BJ (cell line): Measurements from ENCODE around the gene PDE8B. TPM values are rescaled to one million over a fixed set of nuclear protein-coding genes. Genes with fewer than 3 reads are reported as not detected.

Experiments
- CTCF ChIA-PET: fragments of 350-600 bp; formaldehyde crosslinking; extraction: SDS; loops from one replicate; lab custom pipeline; 2021; ENCODE audit warnings: antibody characterized with exemption, inconsistent platforms; lab: Yijun Ruan, JAX
- POLR2A ChIA-PET: fragments of 300-600 bp; sonication (Branson Sonifier 250); formaldehyde crosslinking; extraction: SDS; loops from one replicate; lab custom pipeline; 2021; ENCODE audit warnings: antibody characterized with exemption; lab: Charles Lee
- DNase-seq: peaks from one replicate; pipeline ENCODE4 v3.0.0-alpha.2; 2011; ENCODE audit warnings: low read depth
- H3K27me3 ChIP-seq: 2 replicates; pipeline ENCODE4 v1.6.0; 2011; ENCODE audit warnings: low read length; ENCODE audit not compliant: control insufficient read depth, insufficient read depth
- H3K36me3 ChIP-seq: 2 replicates; pipeline ENCODE4 v1.5.1; 2011; ENCODE audit warnings: low read length; ENCODE audit not compliant: control insufficient read depth, insufficient read depth
- H3K4me3 ChIP-seq: 2 replicates; pipeline ENCODE4 v1.5.1; 2011; ENCODE audit warnings: low read depth, mild to moderate bottlenecking, control low read depth, low read length
- polyA plus RNA-seq: library from polyadenylated mRNA; depleted of rRNA; stranded (reverse); fragments of >200 nt; gene quantifications from 2 replicates; pipeline ENCODE4 v1.2.3, GENCODE V29; 2011
- TF ChIP-seq, protein P1 (sequence below): IDR thresholded peaks from 2 replicates; pipeline ENCODE4 v1.5.1; 2011; ENCODE audit warnings: low read depth, mild to moderate bottlenecking, control low read depth, inconsistent platforms, low read length, moderate library complexity; ENCODE audit not compliant: insufficient read depth

The PDE8B gene
- polyA plus RNA-seq, 1 experiment, result 2.2 TPM

DNA sequence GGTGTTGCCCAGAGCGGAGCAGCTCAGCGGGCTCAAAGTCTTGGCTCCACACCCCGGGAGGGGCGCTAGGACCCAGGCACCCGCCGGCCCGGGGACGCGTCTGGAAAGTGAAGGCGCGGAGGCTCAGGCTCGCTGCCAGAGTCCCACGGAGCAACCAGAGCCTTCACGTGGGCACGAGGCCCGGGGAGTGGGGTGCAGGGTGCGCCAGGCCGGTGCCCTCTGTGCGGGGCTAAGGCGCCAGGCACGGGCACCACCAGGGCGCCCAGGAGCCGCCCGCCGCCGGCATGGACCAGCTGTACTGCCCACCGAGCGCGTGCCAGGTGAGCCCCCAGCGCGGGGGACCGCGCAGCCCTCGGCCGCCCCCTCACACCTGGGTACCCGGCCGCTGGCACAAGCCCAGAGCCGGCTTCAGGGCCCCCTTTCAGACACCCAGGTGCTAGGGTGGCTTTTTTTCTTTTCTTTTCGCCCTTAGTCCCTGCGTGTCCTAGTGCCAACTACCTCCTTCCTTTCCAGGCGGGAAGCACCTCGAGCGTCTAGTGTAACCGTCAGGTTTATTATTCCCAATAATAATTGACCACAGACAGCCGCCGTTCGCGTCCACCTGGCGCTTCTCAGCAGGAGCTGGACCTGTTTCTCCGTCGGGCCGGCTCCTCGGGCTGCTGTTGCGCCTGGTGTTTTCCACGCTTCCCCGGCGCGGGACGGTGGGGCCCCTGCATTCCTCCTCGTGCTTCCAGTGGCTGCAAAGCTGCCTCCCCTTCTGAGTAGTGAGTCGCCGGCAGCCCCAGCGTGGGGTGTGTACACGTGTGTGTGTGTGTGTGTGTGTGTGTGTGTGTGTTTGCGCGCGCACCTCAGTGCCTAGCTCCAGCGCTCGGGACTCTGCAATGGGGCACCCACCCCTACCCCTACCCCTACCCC lies 30.1 kb upstream of the PDE8B start:
- H3K27me3 ChIP-seq, result peaks cover 30% of the 10 kb centered on the region
- ChIA-PET CTCF (interaction anchor here (0.6 to 1.4 kb wide), 4 partner anchors 11 to 618 kb away, joined by 3 to 4 read pairs (median 3); no protein-coding TSS in a partner anchor), POLR2A (no interaction called here)
- no peak for DNase-seq
- no peaks in the 10 kb centered on the region for H3K36me3 ChIP-seq
- H3K4me3 ChIP-seq, result peak overlapping the region; percentile 43
- TF ChIP-seq, protein P1, sequence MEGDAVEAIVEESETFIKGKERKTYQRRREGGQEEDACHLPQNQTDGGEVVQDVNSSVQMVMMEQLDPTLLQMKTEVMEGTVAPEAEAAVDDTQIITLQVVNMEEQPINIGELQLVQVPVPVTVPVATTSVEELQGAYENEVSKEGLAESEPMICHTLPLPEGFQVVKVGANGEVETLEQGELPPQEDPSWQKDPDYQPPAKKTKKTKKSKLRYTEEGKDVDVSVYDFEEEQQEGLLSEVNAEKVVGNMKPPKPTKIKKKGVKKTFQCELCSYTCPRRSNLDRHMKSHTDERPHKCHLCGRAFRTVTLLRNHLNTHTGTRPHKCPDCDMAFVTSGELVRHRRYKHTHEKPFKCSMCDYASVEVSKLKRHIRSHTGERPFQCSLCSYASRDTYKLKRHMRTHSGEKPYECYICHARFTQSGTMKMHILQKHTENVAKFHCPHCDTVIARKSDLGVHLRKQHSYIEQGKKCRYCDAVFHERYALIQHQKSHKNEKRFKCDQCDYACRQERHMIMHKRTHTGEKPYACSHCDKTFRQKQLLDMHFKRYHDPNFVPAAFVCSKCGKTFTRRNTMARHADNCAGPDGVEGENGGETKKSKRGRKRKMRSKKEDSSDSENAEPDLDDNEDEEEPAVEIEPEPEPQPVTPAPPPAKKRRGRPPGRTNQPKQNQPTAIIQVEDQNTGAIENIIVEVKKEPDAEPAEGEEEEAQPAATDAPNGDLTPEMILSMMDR, result no peak

DNA sequence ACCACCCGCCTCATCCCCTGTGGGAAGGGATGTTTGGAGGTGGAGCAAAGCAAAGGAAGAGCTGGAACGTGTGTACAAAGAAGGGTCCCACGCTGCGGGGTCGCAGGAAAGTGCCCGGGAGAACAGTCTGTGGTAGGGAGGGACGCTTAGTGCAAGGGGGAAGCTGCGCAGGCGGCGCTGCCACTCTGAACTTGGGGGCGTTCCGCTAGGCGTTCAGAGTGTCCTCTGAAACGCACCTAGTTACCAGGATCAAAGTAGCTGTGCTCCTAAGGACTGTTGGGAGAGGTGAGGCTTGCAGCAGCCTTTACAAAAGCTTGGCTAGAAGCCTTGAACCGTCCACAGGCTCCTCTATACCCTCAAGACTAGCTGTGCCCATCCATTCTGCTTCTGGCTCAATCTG lies 29.3 kb upstream of the PDE8B start:
- CTCF ChIA-PET, result no interaction called here

DNA sequence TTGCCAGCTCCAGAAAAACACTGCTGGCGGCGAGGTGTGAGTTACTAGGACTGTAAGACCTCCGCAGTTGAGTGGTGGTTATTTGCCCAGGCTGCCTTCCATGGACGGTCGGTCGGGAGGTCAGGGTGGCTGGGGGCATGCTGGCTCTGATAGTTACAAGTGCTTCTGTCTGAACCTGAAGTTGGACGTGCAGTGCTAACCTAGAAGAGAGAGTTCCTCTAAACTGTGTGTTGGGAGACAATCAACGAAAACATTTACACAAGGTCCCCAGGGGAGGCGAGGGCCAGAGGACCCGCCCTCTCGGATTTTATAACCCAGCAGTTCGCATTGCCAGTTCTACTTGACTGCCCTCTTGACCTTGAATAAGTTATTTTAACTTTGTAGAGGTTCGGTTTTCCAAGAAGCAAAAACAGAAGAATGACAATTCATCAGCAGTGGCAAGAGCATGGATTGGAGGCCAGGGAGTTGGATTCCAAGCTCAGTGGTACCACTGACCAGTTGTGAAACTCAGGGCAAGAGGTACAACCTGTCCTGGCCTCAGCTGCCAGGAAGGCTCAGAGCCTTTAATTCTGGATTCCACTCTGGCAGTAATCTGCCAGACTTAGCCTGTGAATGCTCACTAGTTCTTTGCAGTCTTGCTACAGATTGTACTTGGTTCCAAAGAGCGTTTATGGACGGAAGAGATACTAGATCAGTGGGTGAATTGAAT lies 28.7 kb upstream of the PDE8B start:
- POLR2A ChIA-PET, result no interaction called here
- H3K4me3 ChIP-seq, result no peak overlapping the region
- CTCF ChIA-PET, result interaction anchor here (1.1 kb wide), 1 partner anchor 8 kb away, joined by 3 read pairs; no protein-coding TSS in a partner anchor
- peaks cover 24% of the 10 kb centered on the region for H3K27me3 ChIP-seq
- no peaks in the 10 kb centered on the region for H3K36me3 ChIP-seq
- DNase-seq, result no peak
- TF ChIP-seq, protein P1, result no peak

More for the DNA sequence above, 29.3 kb upstream of the PDE8B start:
- no peaks in the 10 kb centered on the region for H3K36me3 ChIP-seq
- POLR2A ChIA-PET, result no interaction called here
- TF ChIP-seq, protein P1, result no peak
- H3K4me3 ChIP-seq, result no peak overlapping the region
- peaks cover 28% of the 10 kb centered on the region for H3K27me3 ChIP-seq
- DNase-seq, result no peak

DNA sequence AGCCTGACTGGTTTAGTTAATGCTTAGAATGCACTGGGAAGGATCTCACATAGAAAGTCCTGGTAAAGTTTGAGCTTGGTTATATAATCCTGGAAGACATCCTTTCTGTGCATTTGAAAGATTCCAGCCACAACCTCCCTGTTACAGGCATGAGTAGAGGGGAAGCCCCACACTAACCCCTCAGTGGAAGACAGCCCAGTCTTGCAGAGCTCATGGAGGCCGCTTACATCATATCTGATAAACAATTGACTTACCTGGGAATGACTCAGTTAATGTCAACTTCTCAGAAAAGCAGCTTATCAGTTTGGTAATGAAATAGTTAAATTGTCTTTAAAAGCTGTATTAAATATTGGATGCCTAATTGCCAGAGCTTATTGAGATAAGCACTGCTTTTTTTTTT lies 28.1 kb upstream of the PDE8B start:
- no peak overlapping the region for H3K4me3 ChIP-seq

More for the DNA sequence above, 28.1 kb upstream of the PDE8B start:
- Histone ChIP-seq H3K27me3 (peaks cover 23% of the 10 kb centered on the region), H3K36me3 (no peaks in the 10 kb centered on the region)
- CTCF ChIA-PET, result interaction anchor here (1.1 kb wide), 1 partner anchor 8 kb away, joined by 3 read pairs; no protein-coding TSS in a partner anchor
- no peak for DNase-seq
- POLR2A ChIA-PET, result no interaction called here
- TF ChIP-seq, protein P1, result no peak
